Limb (tissue), 2 donors: ENCODE data around the gene NOP56.

ENCODE experiments used
- DNase-seq, 2 donors: peaks; one replicate each; pipeline ENCODE4 v3.0.0-alpha.2; 2016; ENCODE audit errors: extremely low spot score in 2 of 2

Gene NOP56

DNA sequence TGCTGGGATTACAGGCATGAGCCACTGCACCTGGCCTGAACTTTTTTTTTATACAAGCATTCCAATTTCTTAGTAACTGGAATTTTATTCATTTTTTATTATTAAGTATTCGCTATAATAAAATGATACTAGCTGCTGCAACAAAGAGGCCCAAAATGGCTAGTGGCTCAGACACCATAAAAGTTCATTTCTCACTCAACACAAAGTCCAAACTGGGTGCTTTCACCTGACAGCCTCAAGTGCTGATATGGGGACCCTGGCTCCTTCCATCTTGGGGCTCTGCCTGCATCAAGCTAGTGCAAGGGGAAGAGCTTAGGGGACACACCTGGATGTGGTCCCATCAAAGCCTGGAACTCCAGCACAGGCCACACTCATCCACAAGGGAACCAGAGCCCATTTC is 12.2 kb upstream of the NOP56 start:
- no peak for DNase-seq

DNA sequence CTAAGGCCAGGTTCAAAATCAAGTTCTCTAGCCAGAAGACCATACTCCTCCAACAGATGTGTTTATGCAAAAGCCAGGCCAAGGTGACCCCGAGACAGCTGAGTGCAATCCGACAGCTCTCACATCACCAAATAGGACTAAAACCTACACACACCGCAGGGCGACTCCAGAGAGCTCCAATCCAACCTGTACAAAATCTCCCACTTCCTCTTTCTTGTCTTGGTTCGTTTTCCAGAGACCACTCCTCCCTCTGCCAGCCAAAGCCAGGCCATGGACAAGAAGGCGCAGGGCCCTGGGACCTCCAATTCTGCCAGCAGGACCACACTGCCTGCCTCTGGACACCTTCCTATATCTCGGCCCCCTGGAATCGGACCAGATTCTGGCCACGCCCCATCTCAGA is 11.5 kb upstream of the NOP56 start:
- no peak for DNase-seq

DNA sequence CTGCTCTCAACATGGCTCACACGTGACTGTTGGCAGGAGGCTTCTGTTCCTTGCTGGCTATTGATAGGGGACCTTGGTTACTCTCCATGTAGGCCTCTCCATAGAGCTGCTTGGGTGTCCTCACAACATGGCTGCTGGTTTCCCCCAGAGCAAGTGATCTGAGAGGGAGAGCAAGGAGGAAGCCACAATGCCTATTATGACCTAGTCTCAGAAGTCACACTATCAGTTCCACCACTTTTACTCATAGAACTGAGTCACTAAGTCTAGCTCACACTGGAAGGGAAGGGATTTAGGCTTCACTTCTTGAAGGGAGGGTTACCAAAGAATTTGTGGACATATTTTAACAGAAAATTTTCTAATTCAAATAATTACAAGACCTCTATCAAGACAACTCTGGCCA is 8.7 kb upstream of the NOP56 start:
- DNase-seq = no peak

DNA sequence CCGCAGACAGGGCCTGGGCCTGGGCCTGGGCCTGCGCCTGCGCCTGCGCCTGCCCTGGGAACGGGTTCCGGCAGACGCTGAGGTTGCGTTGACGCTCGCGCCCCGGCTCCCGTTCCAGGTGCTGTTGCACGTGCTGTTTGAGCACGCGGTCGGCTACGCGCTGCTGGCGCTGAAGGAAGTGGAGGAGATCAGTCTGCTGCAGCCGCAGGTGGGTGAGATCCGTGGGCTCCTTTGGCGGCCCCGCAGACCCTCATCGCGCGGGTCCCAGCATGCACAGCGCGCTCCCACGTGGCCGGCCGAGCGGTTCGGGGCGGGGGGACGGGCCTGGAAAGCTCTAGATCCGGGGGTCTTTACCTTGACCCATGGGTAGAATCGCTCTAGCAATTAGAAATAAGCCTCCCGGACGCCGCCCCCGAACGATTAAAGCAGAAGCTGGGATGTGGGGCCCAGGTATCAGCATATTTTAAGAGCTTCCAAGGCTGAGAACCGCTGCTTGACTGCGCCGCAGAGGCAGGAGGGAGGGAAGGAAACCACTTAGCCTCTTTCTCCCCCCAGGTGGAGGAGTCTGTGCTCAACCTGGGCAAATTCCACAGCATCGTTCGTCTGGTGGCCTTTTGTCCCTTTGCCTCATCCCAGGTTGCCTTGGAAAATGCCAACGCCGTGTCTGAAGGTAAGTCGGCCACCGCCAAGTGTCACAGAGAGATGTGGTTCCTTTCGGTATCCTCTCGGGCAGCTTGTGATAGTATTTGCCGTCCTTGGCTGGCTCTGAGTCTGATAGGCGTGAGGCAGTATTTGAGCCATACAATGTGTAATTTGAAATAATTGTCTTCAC is 508 bp downstream of the NOP56 start:
- DNase-seq = no peak

DNA sequence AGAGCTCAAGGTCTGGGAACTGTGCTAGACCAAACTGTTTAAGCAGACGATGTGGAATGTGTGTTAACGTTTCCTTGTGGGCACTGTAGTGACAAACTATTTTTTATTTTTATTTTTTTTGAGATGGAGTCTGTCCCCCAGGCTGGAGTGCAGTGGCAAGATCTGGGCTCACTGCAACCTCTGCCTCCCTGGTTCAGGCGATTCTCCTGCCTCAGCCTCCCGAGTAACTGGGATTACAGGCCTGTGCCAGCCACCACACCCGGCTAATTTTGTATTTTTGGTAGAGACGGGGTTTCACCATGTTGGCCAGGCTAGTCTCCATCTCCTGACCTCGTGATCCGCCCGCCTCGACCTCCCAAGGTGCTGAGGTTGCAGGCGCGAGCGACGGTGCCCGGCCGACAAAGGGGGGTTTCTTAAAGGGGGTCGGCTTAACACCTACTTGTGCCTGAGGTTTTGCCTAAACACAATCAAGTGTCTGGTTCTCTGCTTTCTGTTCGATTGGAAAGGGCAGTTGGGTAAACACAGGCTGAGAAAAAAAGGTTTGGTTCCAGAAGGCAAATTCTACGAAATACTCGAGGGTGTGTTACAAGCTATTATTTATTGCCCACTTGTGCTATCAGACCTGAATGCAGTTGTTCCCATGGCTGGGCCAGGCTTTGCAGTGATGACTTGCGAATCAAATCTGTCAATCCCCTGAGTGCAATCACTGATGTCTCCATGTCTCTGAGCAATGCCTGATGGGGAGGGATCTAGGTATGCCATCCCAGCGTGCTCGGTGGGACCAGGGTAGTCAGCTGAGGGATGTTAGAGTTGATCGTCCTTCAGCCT is 1.3 kb downstream of the NOP56 start:
- DNase-seq = no peak

DNA sequence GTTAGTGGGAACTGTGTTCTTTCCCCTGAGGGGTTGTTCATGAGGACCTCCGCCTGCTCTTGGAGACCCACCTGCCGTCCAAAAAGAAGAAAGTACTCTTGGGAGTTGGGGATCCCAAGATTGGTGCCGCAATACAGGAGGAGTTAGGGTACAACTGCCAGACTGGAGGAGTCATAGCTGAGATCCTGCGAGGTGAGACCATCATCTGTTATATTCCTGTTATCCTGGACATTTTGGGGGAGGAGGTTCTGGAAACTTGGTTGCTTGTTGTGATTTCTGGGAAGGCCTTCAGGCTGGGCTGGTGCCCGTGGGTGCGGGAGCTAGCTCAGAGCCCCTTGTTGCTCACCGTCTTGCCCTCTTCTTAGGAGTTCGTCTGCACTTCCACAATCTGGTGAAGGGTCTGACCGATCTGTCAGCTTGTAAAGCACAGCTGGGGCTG is 2.0 kb downstream of the NOP56 start:
- no peak for DNase-seq

DNA sequence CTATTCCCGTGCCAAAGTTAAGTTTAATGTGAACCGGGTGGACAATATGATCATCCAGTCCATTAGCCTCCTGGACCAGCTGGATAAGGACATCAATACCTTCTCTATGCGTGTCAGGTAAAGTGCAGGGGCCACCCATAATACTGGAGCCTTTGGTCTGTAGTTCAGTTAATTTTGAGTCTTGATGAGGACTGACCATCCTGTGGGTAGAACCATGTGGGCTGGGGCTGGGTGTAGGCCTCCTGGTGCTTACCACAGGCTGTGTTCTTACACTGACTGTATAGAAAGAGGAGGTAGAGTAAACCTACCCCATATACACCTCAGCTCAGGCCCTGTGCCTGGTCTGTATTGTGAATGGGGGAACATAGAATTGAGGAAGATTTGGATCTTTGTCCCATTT is 2.4 kb downstream of the NOP56 start:
- DNase-seq = no peak

DNA sequence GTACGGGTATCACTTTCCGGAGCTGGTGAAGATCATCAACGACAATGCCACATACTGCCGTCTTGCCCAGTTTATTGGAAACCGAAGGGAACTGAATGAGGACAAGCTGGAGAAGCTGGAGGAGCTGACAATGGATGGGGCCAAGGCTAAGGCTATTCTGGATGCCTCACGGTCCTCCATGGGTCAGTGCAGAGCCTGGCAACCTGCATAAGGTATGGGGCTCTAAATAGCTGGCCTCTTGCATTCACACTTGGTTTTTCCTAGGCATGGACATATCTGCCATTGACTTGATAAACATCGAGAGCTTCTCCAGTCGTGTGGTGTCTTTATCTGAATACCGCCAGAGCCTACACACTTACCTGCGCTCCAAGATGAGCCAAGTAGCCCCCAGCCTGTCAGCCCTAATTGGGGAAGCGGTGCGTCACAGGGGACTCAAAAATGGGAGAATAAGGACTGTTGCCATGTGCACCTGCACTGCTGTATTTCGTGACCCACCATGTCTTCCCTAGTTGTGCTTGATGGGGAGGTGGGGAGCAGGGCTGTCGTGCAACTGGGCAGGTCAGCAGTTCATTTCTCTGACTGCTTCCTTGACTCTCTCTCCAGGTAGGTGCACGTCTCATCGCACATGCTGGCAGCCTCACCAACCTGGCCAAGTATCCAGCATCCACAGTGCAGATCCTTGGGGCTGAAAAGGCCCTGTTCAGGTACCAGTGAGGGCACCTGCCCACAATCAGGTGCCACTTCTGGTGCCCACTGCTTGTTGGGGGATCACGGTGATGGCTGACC is 3.1 kb downstream of the NOP56 start:
- no peak for DNase-seq

DNA sequence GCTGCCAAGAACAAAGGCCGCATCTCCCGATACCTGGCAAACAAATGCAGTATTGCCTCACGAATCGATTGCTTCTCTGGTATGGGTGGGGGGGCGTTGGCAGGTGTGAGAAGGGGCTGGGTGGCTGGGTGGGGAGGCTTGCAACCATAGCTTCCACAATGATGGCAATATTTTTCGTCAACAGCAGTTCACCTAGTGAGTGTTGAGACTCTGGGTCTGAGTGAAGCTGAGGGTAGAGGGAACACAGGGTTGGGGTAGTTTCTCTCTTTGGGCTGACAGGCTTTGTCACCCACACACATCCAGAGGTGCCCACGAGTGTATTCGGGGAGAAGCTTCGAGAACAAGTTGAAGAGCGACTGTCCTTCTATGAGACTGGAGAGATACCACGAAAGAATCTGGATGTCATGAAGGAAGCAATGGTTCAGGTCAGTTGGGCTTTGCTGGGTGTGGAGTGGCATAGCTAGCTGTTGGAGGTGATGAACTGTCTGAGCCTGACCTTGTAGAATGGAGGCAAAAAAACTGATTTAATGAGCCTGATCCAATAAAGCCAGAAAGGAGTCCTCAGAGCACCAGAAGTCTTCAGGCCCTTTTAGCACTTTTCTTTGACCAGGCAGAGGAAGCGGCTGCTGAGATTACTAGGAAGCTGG is 4.2 kb downstream of the NOP56 start:
- no peak for DNase-seq

DNA sequence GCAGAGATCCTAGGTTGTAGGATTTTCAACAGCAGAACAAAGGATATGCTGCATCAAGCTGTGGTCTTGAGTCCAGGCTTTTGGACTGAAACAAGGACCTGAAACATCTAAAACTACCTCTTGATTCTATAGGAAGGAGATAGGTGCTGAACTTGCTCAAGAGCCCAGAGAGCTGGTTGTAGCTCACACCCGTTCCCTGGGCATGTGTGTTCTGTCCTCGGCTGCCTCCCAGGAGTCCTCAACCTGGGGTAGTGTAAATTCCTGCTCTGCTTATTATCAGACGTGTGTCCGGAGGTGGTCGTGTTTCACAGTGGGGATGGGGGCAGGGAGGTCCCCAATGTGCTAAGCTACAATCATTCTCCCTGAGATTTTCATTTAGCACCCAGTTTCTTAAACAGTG is 4.8 kb downstream of the NOP56 start:
- no peak for DNase-seq

DNA sequence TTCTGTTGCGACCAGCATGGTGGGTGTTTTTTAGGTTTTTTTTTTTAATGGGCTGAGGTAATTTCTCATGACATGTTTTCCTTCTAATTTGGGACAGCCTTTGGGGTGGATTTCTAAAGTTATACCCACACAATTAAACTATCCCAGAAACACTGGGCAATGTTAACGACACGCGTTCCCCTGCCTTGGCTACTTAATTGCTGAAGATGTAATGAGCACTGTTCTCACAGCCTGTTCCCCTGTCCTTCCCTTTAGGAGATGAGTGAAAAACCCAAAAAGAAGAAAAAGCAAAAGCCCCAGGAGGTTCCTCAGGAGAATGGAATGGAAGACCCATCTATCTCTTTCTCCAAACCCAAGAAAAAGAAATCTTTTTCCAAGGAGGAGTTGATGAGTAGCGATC is 5.2 kb downstream of the NOP56 start:
- DNase-seq = no peak

DNA sequence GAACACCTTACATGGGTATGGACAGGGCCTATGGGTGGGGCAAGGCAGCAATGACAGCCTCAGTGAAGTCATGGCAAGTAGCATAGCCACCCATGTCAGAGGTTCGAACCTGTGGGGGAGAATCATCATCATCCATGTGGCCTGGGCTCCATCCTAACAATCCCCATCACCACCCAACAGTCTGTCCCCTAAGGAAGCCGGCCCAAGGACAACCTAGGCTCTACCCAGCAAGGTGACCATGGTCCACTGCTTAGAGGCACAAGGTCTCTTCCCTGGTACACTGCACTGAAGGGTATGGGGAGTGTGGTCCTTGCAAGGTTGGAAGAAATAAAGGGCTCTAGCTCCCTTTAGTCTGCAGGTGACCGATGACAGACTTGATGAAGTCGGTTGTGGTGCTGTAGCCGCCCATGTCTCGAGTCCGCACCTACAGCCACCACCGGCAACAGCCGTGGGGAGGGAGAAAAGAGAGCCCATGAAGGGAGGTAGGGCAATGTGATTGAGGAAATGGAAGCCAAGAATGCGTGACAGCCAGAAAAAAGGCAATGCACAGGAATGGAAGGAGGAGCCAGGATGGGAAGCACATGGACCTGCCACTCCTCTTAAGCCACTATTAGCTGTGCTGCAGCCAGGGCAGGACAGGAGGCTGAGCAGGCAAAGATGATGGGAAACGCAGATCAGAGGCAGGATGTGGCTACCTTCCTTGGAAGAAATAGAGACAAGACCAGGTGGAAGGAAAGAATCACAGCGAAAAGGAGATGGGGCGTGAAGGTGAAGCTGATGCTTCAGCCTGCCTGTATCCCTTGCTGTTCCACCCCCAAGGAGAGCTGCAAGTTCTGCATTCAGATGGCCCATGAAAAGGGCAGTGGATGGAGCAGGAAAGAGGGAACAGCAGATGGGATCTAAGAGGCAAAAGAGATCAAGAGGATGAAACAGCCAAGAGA is 6.3 kb downstream of the NOP56 start:
- DNase-seq = no peak

DNA sequence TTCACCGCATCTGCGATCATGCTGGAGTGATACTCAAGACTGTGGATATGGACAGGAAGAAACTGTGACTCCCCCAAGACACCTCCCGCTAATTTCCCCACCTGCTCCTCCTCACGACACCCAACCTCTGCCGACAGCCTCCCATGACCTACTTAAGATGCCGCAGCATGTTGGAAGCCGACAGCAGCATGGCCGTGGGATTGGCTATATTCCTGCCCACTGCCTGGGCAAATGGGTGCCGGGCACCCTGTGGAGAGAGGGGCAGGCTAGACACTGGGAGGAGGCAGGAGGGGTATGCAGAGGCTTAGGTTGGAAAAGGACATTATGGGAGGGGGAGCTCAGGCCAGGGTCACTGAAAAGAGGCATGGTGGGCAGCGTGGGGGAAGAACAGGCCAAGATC is 7.1 kb downstream of the NOP56 start:
- DNase-seq = no peak

DNA sequence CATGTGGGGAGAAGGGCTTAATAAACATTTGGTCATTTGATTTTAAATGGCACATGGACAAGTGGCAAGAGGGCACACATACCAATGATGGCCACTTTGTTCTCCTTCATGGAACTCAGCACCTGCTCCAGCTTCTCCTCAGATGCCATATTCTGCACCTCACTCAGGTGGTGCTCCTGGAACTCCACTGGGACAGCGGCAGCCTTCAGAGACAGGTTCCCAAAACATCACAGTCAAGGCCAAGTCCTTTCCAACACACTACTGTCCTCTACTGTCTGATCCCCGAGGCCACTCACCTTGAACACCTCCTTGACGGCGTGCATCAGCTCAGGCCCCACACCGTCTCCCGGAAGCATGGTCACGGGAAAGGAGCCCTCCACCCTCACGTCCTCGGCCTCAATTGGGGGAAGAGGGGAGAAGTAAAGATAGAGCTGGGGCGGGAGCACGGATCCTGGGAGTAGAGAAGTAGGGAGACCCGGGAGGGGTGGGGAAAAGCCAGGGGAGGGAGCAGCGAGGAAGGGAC is 11.0 kb downstream of the NOP56 start:
- no peak for DNase-seq

DNA sequence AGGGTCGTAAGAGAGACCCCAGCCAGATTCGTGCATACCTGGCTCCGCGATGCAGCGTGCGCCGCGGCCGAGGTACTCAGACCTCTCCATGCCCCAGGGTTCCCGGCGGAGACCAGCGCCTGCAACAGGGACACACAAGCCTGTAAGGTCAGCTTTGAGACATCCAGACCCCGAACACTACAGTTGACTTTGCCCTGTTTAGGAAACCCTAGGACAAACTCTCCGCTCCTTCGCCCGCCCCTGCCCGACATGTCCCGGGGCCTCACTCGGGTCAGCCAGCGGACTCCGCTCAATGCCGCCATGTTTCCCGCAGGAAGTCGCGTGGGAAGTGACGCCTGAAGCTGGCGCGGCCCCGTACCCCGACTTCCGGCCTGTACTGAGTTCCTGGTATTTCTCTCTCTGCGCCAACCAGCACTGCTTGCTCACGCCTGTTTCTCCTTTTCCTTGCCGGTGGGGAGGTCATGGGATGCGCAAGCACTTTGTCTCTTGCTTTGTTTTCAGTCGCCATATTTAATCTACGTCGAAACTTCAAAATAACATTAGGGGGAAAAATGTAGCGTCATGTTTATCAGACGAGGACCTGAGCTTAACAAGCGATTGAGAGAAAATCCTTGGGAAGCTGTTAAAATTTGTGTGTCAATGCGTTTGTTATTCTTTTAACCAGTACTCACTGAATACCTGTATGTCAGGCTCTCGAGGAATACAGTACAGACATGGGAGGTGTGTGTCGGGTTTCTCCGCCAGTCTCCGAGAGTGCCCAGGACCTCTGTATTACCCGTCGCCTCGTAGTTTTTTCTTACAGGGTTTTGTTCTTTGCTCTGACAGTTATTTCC is 11.7 kb downstream of the NOP56 start, which contains the start of gene IDH3B:
Gene IDH3B (minus strand): TSS at position 330 of the 833 bp plus-strand sequence. CDS start 28 bp downstream, at position 302.
- peak; percentile 95 to 96 for DNase-seq

DNA sequence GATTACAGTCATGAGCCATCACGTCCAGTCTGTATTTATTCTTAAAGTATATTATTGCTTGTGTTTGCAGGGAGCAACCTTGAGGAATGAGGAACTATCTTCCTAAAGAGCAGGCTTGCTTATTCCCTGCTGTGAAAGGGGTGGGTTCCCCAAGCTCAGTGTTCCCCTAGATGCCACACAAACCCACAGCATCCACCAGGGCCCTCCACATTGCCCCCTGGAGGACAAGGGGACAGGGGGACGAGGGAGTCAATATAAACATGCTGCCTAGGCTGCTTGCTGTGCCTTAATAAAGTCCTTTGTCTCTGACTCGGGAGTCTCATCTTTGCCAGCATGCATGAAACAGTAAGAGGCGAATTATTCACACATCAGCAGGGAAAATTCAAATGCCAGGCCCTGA is 19.5 kb downstream of the NOP56 start:
- no peak for DNase-seq

DNA sequence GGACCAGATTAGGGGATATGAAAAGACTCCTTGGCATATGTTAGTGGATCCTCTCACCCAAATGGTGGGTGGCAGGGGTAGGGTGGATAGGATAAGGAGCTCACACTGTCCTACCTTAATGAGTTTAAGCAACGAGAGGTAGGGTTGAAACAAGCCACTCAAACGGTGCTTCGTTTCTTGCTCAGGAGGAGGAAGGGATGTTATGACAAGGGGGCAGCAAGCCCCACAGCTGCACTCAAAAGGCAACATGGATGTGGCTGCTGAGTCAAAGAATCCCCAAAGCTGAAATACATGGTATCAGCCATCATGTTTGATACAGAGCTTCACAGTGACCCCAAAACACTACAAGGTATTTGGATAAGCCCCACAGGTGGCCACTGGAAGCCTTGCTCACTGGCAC is 20.0 kb downstream of the NOP56 start:
- no peak for DNase-seq

DNA sequence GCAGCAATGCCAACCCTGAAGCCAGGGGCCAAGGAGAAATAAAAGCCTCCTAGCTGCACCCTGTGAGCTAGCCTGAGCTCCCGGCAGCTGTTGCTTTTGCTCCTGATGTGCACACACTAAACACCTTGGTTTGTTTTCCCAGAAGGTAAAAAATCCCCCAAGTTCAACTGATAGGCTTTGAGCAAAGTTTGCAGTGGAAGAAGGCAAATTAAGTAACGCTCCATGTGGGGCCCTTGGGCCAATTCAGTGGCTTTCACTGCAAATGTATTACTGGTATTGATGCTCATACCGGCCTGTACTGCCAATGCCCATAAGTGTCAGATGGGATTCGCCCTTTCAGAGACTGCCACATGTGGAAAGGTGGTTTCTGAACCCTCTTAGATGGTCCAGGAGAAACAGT is 21.0 kb downstream of the NOP56 start:
- DNase-seq = no peak

DNA sequence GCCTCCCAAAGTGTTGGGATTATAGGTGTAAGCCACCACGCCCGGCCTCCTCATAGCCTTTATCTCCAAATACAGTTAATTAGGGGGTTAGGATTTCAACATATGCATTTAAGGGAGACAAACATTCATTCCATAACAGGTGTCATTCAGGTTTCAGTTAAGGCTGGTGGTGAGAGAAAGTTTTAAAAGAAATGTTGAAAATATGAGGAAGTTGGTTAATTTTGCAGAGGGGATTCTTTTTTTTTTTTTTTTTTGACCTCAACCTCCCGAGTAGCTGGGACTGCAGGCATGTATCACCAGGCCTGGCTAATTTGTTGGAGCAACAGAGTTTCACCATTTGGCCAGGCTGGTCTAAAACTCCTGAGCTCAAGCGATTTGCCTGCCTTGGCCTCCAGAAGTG is 27.6 kb downstream of the NOP56 start:
- DNase-seq = no peak
